Hematopoietic multipotent progenitor cell treated with erythropoietin and hydrocortisone succinate and interleukin-3 and kit ligand, for 4 days (in vitro differentiated cells): ENCODE results near the gene KIF21A.
"Not testable (repeated sequence)": the region's sequence is repeated elsewhere in the genome, so short reads cannot be mapped to it uniquely, and the experiment has no call there.

Experiments used
- DNase-seq: peaks from one replicate; pipeline ENCODE4 v3.0.0-alpha.2; 2015

Gene KIF21A, protein sequence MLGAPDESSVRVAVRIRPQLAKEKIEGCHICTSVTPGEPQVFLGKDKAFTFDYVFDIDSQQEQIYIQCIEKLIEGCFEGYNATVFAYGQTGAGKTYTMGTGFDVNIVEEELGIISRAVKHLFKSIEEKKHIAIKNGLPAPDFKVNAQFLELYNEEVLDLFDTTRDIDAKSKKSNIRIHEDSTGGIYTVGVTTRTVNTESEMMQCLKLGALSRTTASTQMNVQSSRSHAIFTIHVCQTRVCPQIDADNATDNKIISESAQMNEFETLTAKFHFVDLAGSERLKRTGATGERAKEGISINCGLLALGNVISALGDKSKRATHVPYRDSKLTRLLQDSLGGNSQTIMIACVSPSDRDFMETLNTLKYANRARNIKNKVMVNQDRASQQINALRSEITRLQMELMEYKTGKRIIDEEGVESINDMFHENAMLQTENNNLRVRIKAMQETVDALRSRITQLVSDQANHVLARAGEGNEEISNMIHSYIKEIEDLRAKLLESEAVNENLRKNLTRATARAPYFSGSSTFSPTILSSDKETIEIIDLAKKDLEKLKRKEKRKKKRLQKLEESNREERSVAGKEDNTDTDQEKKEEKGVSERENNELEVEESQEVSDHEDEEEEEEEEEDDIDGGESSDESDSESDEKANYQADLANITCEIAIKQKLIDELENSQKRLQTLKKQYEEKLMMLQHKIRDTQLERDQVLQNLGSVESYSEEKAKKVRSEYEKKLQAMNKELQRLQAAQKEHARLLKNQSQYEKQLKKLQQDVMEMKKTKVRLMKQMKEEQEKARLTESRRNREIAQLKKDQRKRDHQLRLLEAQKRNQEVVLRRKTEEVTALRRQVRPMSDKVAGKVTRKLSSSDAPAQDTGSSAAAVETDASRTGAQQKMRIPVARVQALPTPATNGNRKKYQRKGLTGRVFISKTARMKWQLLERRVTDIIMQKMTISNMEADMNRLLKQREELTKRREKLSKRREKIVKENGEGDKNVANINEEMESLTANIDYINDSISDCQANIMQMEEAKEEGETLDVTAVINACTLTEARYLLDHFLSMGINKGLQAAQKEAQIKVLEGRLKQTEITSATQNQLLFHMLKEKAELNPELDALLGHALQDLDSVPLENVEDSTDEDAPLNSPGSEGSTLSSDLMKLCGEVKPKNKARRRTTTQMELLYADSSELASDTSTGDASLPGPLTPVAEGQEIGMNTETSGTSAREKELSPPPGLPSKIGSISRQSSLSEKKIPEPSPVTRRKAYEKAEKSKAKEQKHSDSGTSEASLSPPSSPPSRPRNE (N-terminal part only)

DNA sequence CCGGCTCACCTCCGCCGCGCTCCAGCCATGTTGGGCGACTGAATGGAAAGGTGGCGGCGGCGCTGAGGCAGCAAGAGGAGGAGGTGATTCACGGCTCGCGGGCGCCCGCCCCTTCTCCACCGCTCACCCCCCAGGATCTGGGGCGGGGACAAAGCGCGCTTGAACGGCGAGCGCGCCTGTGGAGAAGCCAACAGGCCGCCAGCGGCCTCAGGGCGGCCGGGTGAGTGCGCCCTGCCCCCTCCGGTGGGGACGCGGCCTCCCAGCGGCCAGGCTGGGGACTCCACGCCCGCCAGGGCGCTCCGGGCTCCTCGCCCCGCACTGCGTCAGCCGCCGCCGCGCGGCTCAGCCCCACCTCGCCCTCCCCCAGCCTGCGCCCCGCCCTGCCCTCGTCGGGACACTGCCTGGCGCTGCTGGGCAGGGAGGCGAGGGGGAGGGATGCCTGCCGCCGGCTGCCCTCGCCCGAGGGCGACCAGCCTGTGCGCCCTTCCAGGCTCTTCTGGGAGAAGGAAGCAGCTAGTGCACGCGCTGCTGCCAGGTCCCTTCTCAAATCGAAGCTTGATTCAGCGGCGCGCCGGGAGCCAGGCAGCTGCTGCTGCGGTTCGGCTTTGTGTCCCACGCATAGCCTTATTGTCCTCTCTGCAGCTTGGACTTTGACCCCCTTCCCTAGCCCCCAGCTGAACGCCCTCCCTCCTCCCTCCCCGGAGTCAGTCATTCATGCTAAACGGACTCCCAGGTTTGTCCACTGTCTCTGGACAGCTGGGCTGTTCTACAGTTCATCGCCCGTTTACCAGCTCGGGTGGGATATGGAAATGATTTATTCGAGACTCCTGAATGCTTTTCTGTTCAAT is at the start of gene KIF21A:
KIF21A (minus strand) TSS at position 40 of the 848 bp plus-strand sequence. CDS start 150 bp downstream, outside the sequence.
- DNase-seq = peak; percentile 94

DNA sequence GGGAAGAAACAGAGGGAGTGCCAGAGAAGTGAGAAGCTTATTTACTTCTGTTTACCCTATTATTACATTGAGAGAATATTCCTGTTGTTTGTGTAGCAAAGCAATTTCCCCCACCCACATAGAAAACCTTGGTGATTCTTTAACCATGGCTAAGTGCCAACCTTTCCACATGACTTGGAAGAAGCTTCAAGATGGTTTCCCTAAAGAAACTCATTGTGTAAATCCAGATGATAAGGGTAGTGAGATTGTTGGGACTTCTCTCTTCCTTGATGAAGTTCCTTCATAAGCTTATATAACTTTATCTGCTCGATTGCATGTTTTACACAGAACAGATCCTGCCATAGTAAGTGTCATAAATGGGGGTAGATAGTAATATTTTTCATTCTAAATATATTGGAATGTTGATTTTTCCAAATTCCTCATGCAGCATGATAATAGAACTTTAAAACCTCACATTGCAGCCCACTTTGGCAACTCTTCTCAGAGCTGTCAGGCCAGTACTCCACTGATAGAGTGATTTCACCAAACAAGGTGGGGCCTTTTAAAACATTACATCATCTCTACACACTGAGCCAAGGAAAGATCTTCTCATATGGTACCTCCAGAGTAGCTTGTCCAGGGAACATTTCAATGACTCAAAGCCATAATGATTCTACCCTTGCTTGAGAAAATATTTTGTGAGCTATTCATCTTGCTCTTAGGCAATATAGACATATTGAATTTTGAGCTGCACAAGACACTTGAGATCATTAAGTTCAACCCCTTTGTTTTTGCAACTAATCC is 47.8 kb upstream of the KIF21A start:
- no peak for DNase-seq

DNA sequence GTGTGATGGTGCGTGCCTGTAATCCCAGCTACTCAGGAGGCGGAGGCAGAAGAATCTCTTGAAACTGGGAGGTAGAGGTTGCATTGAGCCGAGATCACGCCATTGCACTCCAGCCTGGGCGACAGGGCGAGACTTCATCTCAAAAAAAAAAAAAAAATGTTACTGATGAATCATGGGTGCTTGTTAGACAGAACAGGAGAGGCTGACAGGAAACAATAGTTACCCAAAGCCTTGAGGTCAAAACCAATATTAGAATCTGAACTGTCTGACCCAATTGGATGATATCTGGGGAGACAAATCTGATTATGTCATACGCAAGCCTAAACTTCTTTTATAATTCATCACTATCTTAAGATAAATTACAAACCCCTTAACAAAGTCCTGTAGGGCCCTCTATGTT is 40.7 kb upstream of the KIF21A start:
- DNase-seq = no peak

DNA sequence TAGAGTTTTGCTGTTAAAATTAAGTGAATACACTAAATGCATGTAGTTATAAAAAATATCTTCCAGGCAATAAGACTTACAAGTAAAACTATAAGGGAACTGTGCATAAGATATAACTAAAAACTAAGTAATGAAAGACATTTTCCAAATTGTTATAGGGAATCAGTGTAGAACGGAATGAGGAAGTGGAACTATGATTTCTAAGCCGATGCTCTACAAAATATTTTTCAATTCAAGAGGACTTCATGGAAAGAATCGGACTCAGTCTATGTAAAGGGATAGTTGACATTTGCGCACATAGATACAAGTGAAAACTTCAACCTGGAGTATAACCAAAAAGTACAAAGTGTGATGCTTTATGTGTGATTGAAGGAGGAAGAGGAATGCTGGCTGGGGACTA is 40.1 kb upstream of the KIF21A start:
- DNase-seq = no peak

DNA sequence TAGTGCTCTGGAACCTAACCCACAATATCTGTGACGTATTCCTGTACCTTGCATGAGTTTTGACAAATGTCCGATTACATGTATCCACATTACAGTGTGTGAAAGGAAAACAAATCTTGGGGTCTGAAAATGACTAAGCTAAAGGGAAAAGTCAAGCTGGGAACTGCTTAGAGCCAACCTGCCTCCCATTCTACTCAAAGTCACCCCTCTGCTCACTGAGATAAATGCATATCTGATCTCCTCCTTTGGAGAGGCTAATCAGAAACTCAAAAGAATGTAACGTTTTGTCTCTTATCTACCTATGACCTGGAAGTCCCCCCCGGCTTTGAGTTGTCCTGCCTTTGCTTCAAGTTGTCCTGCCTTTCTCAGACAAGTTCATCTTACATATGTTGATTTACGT is 34.0 kb upstream of the KIF21A start:
- no peak for DNase-seq

DNA sequence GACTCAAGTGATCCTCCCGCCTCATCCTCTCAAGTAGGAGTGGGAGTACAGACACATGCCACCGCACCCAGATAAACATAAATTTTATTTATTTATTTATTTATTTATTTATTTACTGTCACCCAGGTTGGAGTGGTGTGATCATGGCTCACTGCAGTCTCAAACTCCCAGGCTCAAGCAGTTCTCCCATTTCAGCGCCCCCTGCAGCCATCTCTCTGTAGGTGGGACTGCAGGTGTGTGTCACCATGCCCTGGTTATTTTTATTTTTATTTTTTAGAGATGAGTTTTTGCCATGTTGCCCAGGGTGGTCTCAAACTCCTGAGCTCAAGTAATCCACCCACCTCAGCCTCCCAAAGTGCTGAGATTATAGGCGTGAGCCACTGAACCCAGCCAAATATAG is 33.2 kb upstream of the KIF21A start:
- DNase-seq = no peak

DNA sequence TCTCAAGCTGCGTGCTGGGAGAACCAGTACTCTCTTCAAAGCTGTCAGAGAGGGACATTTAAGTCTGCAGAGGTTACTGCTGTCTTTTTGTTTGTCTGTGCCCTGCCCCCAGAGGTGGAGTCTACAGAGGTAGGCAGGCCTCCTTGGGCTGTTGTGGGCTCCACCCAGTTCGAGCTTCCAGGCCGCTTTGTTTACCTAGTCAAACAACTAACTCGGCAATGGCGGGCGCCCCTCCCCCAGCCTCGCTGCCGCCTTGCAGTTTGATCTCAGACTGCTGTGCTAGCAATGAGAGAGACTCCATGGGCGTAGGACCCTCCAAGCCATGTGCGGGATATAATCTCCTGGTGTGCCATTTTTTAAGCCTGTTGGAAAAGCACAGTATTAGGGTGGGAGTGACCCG is 32.2 kb upstream of the KIF21A start:
- not testable (repeated sequence) for DNase-seq

DNA sequence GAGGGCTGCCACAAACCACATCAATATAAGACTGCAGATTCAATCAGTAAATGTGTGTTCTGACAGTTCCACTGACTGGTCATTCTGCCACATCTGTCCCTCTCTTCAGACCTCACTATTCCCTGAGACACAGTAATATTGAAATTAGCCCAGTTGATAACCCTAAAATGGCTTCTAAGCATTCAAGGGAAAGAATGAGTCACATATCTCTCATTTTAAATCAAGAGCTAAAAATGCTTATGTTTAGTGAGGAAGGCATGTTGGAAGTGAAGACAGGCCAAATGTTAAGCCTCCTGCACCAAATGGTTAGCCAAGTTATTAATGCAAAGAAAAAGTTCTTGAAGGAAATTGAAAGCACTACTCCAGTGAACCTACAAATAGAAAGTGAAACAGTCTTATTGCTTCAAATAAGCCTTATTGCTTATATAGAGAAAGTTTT is 24.5 kb upstream of the KIF21A start:
- no peak for DNase-seq

DNA sequence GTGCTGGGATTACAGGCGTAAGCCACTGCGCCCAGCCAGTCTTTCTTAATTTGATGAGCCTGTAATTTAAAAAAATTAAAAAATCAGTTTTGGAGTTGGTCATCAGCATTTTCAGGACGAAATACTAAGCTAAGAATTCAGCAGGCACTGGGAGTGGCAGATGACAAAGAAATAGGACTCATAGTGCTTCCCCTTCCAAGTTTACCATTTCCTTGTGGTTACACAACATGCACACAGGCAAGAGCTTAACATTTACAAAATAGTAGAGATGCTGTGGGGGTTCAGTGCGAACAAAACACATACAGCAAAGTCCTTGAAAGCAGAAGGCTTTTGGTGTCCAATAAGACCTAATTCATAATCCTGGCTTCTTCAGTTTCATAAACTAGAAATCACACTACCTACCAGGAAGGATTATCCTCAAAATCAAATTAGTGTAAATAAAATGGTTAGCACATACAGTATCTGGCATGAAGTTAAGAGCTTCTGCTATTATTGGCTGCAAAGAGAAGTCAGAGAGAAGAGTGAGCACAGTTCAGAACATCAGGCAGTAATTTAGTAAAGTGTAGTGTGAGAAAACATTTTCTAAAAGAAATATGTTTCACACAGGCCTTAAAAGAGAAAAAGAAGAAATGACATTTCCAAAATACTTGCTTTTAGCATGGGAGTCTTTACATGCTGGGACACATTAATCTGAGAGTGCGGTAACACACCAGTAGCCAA is 22.2 kb upstream of the KIF21A start:
- DNase-seq = no peak

DNA sequence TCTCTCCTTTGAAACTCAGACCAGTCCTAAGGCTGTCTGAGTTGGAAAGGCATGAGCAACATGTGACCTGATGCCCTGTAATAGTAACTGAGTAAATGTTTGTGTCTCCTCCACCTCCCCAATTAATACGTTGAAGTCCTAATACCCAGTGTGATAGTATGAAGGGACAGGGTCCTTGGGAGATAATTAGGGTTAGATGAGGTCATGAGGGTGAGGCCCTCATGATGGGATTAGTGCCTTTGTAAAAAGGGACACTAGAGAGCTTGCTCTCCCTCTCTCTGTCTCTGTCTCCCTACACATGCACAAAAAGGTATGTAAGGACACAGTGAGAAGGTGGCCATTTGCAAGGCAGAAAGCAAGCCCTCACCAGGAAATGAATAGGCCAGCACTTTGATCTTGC is 18.1 kb upstream of the KIF21A start:
- no peak for DNase-seq

DNA sequence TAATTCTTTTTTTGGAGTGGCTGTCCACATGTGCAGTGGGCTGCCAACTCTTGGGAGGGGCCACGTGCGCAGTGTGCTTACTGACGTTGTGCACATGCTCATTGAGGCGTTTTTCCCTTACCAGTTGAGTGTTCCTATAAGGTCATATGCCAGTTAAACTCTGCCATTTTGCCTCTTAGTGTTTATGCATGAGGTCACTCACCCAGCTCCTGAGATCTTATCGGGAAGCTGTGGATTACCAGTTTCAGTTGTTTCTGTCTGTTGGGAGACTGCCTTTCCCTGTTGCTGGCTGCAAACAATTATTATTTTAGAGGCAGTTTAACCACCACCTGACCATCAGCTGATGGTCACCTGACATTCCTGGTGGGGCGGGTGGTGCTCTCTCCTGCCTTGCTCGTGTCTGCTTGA is 16.1 kb upstream of the KIF21A start:
- DNase-seq = no peak

DNA sequence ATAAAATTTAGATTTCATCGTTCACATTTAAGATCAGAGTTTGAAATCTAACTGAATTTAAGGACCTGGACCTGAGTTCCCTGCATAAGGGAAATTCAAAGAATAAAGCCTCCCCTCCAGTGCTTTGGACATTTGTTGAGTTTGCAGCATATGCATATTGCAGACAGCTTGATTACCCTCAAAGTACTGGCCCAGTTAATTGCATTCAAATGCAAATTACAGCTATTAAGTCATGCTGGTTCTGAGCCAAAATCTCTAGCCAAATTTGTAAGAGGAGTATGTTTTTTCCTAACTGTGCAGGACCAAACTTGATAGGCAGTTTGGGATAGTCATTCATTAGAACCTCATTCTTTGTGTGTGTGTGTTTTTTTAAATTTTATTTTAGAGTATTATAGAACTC is 9.1 kb upstream of the KIF21A start:
- DNase-seq = no peak

DNA sequence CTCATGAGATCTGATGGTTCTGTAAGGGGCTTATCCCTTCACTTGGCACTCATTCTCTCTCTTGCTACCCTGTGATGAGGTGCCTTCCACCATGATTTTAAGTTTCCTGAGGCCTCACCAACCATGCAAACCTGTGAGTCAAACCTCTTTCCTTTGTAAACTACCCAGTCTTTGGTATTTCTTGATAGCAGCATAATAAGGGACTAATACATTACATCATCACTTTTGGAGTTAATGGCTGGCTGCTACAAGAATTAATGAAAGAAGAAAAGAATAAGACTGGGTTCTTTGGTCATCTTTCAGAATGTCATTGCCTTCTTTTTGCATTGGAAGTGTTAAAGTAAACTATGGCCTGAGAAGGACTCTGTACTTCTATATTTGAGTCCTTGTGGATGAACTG is 5.1 kb upstream of the KIF21A start:
- no peak for DNase-seq

DNA sequence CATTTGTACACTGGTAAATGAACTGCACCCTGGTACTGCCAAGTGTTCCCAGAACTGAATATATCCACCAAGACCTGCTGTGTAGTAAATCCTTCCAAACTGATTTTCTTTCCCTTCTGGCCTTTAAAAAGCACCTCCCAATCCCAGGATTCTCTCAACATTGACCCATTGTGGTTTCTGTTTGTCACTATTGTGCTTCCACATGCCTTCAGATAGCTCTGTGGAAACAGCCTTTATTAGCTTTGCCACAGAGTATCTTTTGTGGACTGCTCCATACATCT is 949 bp upstream of the KIF21A start:
- DNase-seq = no peak

DNA sequence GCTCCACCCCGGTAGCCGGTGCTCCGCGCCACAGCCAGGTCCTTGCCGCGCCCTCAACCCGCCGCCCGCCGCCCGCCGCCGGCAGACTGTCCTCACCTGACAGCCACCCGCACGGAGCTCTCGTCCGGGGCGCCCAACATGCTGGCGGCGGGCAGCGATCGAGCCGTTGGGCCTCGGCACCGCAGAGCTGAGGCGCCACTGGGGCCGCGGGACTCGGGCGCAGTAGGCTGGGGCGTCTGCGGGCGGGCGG is 164 bp downstream of the KIF21A start:
- DNase-seq = no peak

DNA sequence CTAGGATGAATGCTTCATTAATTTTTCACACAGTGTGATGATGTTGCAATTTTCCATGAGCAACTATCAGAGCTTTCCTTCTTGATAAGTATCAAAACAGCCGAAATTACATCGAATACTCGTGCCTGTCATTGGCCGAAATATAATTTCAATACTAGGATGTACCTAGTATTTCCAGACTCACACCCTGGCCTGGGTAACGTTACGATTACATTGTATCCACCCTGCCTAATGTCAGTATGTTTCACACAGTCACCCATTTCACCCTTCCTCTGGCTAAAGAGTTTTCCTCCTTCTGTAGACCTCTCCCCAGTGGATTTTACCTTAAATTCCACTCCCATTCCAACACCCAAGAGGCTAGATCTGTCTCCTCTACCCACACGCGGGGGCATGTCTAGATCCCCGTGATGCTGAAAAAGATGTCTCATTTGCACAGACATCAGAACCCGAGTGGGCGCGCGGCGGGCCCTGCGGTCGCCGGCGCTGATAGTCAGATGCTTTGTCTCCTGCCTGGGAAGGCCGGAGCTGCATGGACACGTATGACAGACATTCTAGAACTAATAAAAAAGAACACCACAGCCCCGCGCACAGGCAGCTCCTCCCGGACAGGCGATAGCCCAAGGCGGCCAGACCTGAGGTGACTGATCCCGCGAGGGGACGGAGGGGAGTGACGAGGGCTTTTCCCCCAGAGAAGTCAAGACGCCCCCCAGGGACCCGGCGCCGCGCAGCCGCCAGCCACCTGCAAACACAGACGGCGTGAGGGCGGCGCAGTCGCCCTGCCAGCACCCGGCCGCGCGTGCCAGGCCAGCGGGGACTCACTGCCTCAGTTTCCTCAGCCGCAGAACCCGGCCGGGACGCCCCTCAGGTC is 723 bp downstream of the KIF21A start:
- DNase-seq = peak; percentile 52

DNA sequence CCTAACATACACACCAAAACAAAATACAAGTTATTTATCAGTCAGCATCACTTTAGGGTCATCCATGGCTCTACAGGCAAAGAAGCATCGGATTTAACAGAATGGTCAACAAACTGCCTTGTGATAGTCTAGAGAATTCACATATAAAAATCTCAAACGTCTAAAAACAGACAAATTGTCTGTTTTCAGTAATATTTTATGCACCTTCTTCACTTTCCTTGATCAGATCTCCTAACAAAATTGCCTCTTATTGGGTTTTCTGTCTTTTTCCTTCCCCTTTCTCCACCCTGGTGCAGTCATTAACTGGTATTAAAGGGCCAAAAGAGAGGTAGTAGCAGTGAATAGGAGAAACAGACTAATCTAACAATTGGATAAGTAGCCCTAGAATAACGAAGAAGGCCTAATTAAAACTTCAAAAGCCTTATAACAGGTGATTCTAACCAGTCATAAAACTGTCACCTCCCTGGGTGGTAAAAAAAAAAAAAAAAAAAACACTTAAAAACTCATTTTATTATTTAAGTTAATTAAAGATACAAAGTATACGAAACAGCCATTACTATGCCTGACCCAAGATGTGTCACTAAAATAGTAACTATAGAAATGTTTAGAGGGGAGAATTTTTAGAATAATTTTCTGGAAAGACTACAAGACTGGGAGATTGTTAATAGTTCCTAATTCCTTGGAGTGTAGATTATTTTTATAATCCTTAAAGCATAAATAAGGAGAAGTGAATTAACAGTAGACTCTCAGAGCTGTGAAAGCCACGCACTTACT is 1.5 kb downstream of the KIF21A start:
- DNase-seq = no peak

DNA sequence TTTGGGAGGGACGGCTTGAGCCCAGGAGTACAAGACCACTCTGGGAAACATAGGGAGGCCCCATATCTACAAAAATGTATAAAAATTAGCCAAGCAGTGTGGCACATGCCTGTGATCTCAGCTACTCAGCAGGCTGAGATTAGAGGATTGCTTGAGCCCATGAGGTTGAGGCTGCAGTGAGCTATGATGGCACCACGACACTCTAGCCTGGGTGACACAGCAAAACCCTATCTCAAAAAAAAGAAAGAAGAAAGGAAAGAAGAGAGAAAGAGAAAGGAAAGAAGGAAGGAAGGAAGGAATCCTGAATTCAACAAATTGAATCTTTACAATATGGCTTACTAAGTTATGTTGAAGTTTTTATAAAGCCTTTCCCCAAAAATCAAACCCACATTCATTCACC is 2.1 kb downstream of the KIF21A start:
- no peak for DNase-seq

DNA sequence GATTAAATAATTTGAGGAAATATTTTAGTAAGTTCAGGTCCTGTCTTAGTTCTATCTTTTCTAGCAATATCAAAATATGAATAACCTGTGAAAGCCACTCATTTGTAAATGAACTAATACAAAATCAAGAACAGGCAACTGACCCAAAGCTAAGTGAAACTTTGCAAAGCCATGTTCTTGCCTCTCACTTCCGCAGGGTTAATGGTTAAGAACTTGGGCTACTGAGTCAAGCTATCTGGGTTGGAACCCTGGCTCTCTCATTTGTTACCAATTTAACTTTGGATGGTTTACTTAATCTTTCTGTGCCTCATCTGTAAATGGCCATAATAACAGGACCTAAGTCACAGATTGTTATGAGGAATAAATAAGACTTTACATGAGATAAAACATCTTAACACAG is 2.8 kb downstream of the KIF21A start:
- DNase-seq = no peak
